ENCODE results near the gene EFNB3.

Gene EFNB3

GRCh38 chr17:7721612-7722011 is 16.6 kb downstream of the EFNB3 start:
- no peak for DNase-seq (ENCODE audit: low read depth)
- no peak overlapping the region for H3K4me3 ChIP-seq (ENCODE audit: low read depth, low read length)
- no peak for TF ChIP-seq CTCF (IDR thresholded peaks at IDR 0.05; ENCODE audit: insufficient read depth, low read depth, low read length, missing control alignments)

GRCh38 chr17:7727886-7728285 is 22.9 kb downstream of the EFNB3 start:
- TF ChIP-seq CTCF (IDR thresholded peaks at IDR 0.05; ENCODE audit: insufficient read depth, low read depth, low read length, missing control alignments) = no peak
- H3K4me3 ChIP-seq (ENCODE audit: low read depth, low read length) = no peak overlapping the region
- DNase-seq (ENCODE audit: low read depth) = no peak

DNA sequence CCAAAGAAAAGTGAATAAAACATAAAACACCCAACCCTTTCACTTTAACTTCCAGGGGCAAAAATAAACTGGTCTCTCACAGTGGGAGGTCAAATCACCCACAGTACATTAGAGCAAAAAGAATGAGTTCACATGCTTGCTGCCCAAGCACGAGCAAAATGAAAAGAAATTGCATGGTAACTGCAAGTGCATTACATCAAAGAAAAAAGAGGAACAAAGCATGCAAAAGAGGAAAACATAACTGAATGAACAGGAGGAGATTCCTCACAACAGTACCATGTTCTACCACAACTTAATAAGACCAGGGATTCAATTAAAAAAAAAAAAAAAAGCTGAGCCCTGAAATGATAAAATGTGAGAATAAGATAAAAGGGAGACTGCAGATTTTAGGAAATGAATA is 24.8 kb downstream of the EFNB3 start:
- TF ChIP-seq CTCF (IDR thresholded peaks at IDR 0.05; ENCODE audit: insufficient read depth, low read depth, low read length, missing control alignments) = no peak
- DNase-seq (ENCODE audit: low read depth) = no peak
- H3K4me3 ChIP-seq (ENCODE audit: low read depth, low read length) = no peak overlapping the region

- no peak for DNase-seq (ENCODE audit: low read depth)
- TF ChIP-seq CTCF (IDR thresholded peaks at IDR 0.05; ENCODE audit: insufficient read depth, low read depth, low read length, missing control alignments) = no peak
- no peak overlapping the region for H3K4me3 ChIP-seq (ENCODE audit: low read depth, low read length)
Observed at GRCh38 chr17:7732981-7733539, 28.1 kb downstream of the EFNB3 start.

DNA sequence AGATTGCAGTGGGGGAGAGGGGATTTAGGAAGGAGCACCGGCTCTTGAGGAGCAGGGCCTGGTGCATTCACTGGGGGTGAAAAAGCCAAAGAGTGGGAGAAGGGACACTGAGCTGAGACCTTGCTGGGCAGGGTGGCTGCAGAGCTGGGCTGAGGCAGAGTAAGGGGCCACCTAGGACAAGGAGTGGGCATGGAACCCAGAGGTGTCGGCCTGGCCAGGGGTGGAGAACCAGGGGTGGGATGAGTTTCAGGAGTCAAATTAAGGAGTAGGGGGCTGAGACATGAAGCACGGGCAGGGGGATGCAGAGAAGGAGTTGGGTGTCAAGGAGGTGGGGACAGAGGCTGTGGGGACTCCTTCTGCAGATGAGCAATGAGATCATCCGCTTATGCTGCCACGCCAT is 32.6 kb downstream of the EFNB3 start:
- TF ChIP-seq CTCF (IDR thresholded peaks at IDR 0.05; ENCODE audit: insufficient read depth, low read depth, low read length, missing control alignments) = no peak
- no peak for DNase-seq (ENCODE audit: low read depth)

GRCh38 chr17:7739746-7740145 is 34.7 kb downstream of the EFNB3 start:
- TF ChIP-seq CTCF (IDR thresholded peaks at IDR 0.05; ENCODE audit: insufficient read depth, low read depth, low read length, missing control alignments) = no peak
- H3K4me3 ChIP-seq (ENCODE audit: low read depth, low read length) = no peak overlapping the region

More for the DNA sequence above, 32.6 kb downstream of the EFNB3 start:
- no peak overlapping the region for H3K4me3 ChIP-seq (ENCODE audit: low read depth, low read length)

GRCh38 chr17:7740481-7741001 is 35.5 kb downstream of the EFNB3 start:
- no peak for DNase-seq (ENCODE audit: low read depth)
- TF ChIP-seq CTCF (IDR thresholded peaks at IDR 0.05; ENCODE audit: insufficient read depth, low read depth, low read length, missing control alignments) = no peak
- H3K4me3 ChIP-seq (ENCODE audit: low read depth, low read length) = no peak overlapping the region

More at GRCh38 chr17:7739746-7740145, 34.7 kb downstream of the EFNB3 start:
- DNase-seq (ENCODE audit: low read depth) = no peak
